Activated T-helper 1 cell treated with anti-CD3 and anti-CD28 coated beads, Interleukin-2, amount 50 U/mL, for 16 hours (primary cell): Measurements from ENCODE around the gene ANKRD28.
"Not testable (repeated sequence)": the region's sequence is repeated elsewhere in the genome, so short reads cannot be mapped to it uniquely, and the experiment has no call there.

Source experiments
- DNase-seq, 2 donors: peaks; one replicate each; pipeline ENCODE4 v3.0.0-alpha.2; 2020; ENCODE audit warnings: low read depth in 1 of 2, low spot score in 1 of 2

Gene ANKRD28

GRCh38 chr3:15797642-15798303 is at the start of gene ANKRD28:
TSS of gene ANKRD28 (minus strand) at chr3:15797979. CDS start at chr3:15796521, 1,458 bp downstream.
- no peak for DNase-seq

GRCh38 chr3:15847239-15847638 is 49.5 kb upstream of the ANKRD28 start:
- no peak for DNase-seq

- DNase-seq: no peak
Measured at GRCh38 chr3:15846606-15847005, 48.8 kb upstream of the ANKRD28 start.

GRCh38 chr3:15845475-15845874 is 47.7 kb upstream of the ANKRD28 start:
- no peak for DNase-seq

DNA sequence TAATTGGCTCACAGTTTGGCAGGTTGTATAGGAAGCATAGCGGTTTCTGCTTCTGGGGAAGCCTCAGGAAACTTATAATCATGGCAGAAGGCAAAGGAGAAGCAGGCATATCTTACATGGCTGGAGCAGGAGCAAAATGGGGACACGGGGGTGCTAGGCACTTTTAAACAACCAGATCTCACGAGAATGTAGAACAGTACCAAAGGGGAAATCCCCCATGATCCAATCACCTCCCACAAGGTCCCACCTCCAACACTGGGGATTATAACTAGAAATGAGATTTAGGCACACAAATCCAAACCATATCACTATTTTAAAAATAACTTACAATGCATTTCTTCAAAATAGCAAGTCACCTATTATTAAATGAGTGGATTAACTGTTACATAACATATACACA is 47.1 kb upstream of the ANKRD28 start:
- DNase-seq: no peak

- DNase-seq: not testable (repeated sequence)
Measured at GRCh38 chr3:15841091-15841973, 43.6 kb upstream of the ANKRD28 start.

- DNase-seq: no peak
Measured at GRCh38 chr3:15839568-15839967, 41.8 kb upstream of the ANKRD28 start.

DNA sequence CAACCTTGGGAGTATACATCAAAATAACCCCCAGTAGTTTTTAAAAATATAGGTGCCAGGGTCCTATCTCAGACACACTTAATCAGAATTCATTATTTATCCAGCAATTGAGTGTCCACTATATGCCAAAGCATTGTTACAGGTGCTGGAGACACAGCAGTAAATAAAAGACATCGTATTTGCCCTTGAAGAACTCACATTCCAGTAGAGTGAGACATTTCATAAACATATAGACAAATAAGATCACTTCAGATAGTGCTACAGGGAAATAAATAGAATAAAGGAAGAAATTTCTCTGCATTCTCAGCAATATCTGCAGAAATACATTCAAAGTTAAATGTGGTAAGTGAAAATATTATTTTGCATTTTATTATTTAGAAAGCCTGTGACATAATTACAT is 34.1 kb upstream of the ANKRD28 start:
- no peak for DNase-seq

DNA sequence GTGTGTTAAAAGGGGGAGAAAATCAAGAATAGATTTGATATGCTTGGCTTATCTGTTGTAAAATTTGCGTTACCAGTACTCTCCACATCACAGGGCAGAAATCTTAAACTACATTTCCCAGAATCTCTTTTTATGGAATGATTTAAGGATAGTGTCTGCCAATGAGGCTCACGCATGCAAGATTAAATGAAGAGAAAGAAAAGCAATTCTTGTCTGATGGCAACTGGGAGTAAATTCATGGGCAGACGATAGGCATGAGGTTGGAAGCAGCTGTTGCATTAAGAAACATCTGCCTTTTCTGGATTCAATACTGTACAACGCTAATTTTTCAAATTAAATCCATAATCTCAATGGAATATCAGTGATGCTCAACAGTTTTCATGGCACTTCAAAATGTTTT is 27.2 kb upstream of the ANKRD28 start:
- no peak for DNase-seq

- no peak for DNase-seq
Measured at GRCh38 chr3:15823092-15823491, 25.3 kb upstream of the ANKRD28 start.

DNA sequence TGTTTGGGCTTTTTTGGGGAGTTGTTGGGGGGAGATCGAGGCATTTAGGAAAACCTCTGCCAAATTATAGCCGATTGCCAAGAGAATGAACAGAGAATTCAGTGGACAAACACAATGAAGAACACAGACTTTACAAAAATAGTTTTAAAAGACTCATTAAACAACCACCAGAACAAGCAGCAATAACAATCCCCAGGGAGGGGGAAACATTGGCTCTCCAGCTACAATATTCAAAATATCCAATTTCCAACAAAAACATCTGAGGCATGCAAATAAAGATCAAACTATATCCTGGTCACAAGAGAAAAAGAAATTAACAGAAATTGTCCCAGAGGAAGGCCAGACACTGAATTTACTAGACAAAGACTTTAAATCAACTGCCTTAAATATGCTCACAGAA is 24.5 kb upstream of the ANKRD28 start:
- DNase-seq: no peak

DNA sequence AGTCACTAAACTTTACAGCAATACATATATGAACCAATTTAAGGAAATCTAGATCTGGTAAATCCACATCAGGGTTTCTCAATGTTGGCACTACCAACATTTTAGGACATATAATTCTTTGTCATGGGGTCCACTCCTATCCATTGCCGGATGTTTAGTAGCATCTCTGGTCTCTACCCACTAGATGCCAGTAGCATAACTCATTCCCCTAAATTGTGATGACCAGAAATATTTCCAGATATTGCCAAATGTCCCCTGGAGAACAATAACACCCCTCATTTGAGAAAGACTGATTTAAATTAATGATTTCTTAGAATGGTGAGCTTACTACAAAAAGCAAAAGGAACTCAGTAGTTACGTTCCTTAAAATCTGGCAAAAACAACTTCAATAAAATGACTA is 23.1 kb upstream of the ANKRD28 start:
- no peak for DNase-seq

DNA sequence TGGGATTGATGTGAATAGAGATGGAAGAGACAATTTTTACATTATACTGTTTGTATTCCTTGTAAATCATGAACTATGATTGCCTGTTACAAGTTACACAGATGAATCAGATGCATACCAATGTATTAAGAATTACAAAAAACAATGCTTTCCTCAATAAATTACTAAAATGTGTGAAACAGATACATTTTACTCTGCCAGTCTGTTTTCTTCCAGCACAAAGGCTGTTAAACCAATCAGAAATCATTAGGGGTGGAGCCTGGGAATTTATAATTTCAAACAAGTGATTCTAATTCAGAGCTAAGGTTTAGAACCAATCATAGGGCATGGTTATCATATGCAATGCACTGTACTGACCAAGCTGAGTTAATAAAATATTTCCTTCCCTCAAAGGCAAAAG is 21.8 kb upstream of the ANKRD28 start:
- no peak for DNase-seq

DNA sequence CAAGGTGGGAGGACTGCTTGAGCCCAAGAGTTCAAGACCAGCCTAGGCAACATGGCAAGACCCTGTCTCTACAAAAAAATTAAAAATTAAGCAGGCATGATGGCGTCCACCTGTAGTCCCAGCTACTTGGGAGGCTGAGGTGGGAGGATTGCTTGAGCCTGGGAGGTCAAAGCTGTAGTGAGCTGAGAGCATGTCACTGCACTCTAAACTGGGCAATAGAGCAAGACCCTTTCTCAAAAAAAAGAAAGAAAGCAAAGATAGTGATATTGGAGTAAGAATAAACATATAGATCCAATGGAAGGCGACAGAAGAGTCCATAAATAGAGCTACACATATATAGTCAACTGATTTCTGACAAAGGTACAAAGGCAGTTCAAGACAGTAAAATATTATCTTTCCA is 21.3 kb upstream of the ANKRD28 start:
- DNase-seq: no peak

DNA sequence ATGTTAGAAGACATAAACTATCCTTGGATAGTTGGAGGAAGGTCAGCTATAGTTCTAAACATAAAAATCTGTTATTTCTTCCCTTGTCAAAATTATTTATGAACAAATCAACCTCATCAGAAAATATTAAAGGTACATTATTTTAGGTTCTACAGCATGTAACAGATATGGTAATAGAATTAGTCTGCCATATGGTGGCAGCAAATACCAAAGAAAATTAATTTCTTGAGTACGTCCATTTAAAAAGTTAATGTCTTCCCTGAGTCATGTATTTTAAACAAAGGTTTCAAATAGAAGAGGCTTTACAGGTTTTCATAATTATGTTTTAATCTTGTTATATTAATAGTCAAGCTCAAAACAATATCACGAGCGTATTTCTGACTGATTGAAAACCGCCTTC is 17.9 kb upstream of the ANKRD28 start:
- no peak for DNase-seq

DNA sequence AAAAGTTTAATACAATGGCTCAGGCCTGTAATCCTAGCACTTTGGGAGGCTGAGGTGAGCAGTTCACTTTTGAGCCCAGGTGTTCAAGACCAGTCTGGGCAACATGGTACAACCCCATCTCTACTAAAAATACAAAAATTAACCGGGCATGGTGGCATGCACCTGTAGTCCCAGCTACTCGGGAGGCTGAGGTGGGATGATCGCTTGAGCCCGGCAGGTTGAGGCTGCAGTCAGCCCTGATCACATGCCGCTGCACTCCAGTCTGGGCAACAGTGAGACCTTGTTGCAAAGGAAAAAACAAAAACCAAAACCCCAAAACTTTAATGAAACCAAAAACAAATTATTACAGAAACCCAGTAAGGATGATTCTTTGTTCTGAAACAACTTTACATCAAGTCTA is 15.3 kb upstream of the ANKRD28 start:
- DNase-seq: not testable (repeated sequence)

GRCh38 chr3:15812183-15812582 is 14.4 kb upstream of the ANKRD28 start:
- no peak for DNase-seq

DNA sequence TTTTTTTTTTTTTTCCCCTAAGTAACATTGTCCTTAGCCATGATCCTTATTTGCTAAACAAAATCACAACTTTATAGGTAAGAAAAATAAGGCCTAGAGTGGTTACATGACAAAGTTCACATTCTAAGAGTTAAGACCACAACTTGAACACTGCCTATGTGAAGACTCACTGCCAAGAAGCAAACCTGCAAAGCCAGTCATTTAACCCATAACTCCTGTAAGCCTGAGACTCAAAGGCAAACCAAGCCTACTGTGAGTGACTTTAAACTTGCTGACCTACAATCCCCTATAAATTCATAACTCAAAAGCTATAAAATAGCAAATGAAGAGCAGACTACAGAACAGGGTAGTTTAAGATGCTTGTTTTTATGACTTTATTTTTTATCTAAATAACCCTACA is 12.9 kb upstream of the ANKRD28 start:
- no peak for DNase-seq

DNA sequence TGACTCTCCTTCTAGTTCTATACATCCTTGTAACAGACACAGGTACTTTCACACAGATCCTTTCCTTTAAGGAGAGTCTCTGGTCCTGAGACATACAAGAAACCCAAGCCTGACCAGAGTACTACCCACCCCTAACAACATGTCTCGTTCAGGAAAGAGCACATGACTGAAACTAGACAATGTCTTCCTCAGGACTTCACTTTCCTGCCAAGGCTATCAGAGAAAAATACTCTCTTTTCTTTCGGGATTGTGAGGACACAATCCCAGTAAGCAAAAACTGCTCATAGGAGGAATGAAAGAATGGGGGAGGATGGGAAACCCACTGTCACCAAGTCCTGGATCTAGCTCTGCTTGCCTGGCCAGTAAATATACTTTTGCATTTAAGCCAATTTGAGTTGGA is 11.5 kb upstream of the ANKRD28 start:
- no peak for DNase-seq

DNA sequence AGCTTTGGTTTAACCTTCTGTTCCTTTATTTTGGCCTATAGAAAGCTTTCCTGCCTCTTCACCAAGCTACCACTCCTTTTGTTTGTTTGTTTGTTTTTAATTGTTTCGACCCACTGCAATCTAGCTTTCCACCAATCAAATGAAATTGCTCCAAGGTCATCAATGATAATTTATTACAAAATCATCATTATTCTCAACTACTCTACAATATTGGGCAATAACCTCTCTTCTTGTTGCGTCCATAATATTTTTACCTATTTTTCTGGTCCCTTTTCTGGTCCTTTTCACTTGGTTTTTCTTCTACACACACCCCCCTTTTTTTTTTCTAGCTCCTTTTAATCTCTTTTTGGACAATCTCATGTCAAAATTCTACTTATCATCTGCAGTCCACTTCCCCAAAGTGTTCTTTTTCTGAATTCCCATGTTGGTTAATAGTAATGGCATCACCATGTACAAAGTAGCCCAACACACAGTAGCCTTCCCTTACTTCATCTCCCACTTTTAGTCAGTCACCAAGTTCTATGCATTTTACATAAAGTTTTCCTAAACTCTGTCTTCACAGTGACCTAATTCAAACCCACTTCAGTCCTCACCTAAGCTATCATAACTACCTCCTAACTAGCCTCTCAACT is 11.0 kb upstream of the ANKRD28 start:
- no peak for DNase-seq

- no peak for DNase-seq
Measured at GRCh38 chr3:15805756-15806266, 8.0 kb upstream of the ANKRD28 start.

DNA sequence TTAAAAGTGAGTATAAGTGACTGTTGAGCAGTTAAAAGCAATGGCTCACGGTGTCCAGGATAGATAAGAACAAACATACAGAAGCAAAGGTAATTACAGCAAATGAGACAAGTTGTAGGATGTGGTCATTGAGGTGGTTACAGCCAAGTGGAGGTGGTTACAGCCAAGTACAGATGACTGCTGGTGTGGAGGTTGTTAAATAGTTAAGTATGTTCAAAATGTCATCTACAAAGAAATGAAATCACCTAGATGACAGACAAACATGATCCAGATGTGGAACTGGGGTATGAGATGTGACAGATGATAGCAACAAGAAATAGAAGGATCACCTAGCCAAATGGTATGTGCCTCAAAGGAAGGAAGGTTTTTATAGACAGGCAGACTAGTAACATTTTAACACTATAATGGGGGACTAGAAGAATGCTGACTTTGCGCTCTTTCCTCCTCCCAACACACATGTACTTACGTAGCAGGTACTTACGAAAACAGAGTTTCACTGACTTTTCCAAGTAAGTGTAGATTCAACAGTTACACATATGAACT is 6.8 kb upstream of the ANKRD28 start:
- no peak for DNase-seq
